Non-pigmented ciliary epithelial cell (primary cell): Measurements from ENCODE around the gene REXO1.
"Not testable (repeated sequence)": the region's sequence is repeated elsewhere in the genome, so short reads cannot be mapped to it uniquely, and the experiment has no call there.

Experiments used
- DNase-seq: peaks from one replicate; pipeline ENCODE4 v3.0.0-alpha.2; 2010; ENCODE audit warnings: low read depth

REXO1 gene

DNA sequence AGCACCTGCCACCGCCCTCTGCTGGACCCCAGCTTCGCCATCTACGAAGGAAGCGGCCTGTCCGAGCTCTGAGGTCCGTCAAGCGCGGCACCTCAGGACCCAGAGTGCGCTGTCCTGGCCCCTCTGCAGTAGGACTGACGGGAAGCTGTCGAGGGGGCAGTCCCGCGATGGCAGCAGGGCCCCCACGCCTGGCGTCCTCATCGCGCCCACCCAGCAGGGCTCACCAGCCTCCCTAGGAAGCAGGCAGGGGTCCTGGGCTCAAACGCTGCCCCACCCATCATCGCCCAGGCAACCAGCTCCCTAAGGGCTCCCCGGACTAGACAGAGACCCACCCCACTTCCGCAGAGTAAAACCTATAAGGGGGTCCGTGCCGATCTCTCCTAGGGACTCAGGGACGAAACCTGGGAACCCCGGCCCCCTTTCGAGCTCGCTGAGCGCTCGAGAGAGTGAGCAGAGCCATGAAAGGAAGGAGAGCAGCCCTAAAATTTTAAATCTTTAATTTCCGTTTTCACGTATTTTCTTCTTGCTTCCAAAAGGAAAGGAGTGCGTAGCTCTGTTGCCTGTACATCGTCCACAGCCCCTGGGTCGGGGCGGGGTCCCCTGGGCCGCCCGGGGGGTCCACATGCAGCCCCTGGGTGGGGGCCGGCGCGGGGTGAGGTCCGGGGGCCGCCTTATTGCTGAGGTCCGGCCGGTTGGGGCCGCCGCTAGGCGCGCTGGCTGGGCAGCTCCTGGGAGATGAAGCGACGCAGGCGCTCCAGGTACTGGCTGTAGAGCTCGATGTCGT lies 28.4 kb upstream of the REXO1 start:
- DNase-seq: not testable (repeated sequence)

DNA sequence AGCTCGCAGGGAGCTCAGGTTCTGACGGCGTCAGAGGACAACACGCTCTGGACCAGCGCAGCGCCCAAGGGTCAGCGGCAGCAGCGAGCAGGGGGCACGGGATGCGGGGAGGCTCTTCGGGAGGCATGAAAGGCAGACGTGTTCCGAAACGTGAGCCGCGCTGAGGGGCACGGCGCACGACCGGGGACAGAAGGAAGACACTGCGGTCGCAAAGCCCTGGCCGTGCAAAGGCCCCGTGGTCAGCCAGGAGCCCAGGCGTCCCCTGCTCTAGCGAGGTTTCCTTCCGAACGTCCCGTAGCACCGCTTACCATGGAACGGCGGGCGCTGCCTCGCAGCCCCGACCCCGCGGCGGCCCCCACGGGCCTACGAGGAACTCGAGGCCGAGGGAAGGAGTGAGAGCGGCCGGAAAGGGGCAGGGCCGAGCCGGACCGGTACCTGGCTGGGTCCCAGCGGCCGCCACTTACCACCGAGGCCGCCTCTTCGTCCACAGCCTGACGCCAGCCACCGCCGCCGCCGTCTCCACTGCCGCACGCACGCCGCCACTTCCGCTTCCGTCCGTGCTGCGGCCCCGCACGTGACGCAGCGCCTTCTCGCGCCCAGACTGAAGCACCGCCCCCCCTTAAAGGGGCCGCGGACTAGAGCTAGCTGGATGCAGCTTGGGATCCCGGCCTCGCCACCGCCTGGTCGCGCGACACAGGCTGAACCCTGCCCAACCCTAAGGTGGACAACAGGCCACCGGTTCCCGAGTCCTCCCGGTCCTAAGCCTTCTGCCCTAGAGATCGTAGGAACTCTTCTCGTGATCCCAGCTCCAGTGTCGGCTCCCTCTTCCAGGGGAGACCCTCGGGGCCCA lies 27.6 kb upstream of the REXO1 start:
- peak; percentile 26 for DNase-seq

DNA sequence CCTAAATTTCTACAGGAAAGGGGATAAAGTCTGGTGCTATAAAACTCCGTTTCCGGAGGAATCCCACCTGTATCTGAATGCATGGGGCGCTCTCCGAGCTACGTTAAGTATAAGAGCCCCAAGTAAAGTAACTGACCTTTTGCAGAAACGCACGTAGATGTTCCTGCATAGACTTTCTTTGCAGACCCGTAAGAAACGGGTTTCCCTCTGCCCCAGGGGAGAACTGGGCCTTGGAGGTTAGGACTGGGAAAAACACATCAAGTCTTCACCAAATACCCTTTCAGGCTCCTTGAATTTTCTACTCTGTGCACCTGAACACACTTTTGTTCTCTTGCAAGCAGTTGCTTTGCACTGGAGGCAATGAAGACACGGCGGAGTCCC lies 27.0 kb upstream of the REXO1 start:
- DNase-seq: not testable (repeated sequence)

DNA sequence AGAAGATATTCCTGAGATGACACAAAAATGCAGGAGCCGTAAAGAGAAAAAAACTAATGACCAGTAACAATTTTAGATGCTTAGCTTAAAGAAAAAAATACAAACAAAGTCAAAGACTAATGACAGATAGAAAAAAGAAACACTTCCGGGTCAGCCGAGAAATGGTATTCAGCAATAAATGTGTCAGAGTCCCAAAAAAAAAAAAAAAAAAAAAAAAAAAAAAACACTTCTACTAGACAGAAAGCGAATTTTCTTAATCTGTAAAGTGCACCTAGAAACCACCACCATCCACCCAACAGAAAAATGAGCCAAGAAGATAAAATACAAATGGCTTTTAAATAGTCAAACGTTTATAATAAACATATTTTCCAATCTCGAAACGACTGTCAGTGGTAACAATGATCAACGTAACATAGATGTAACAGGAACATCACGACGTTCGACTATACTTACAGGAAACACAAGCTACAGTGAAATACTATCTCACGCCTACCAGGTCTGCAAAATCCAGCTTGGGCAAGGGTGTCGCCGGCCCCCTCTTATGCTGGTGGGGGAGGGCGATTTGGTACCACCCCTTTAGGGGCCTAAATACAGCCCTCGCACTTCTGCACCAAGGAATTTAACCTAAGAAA lies 26.4 kb upstream of the REXO1 start:
- DNase-seq: no peak

DNA sequence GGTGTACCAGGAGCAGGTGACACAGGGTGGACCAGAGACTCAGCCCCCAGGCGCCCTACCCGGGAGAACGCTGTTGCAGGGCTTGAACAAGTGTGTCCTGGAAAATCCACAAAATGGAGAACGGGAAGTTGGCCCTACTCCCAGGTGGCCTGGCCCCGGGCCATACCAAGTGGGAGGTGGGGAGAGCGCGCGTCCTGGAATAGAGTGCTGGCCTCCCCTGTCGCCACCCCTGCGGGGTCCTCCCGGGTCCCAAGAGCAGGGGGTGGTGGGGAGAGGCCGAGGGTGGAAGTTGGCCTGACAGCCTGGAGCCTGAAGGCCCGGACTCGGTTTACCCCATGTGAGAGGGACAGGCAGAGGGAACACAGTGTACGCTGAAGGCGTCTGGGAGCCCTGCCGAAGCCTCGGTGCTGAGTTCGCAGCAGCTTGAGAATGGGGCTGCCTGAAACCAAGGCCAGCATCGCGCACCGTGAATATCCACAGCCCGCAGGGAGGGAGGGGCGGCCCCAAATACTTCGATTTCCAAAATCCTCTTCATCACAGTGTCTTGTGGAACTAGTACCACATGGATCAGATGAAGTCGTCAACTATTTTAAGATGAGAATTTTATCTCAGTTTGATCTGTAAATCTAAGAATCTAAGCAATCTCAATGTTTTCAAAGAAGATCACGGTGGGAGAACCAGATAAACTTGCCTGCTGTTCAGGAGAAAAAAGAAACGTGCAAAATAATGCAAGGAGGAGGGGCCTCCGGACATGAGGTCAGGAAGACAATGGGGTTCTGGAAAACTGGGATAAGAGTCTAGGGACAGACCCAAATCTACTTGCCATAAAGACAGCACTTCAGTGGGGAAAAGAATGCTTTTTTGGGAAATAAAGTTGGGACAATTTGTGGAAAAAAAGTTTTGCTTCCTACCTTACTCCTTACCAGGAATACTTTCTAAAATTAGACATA lies 25.5 kb upstream of the REXO1 start:
- DNase-seq: no peak

DNA sequence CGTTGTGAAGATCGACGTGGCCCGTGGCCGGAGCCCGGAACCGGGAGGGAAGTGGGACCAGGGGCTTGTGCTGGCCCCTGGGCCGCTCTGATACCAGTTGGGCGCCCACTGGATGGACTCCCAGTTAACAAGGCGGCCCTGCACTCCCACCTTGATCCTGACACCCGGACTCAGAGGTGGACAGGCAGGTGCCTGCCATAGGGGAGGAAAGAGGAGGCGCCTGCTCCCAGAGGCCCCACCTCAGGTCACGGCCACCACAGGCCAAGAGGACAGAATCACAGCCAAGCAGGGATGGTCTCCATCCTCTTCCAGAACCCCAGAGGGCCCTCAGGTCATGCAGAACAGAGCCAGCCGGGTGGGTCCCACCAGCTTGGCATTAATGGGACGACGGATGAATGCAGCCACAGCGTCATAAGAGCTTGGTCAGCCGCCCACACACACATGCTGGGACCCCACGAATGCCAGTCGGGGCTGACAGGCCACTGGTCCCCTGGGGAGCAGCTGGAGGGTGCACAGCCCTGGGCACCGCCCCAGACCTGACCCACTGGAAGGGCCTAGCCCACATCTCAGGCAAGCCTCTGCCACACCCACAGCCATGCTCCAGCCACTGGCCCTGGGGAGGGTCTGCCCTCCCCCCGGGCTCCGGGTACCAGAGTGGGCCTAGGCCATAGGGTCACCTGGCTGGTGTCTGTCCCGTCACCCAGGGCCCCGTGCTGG lies 24.7 kb upstream of the REXO1 start:
- no peak for DNase-seq

DNA sequence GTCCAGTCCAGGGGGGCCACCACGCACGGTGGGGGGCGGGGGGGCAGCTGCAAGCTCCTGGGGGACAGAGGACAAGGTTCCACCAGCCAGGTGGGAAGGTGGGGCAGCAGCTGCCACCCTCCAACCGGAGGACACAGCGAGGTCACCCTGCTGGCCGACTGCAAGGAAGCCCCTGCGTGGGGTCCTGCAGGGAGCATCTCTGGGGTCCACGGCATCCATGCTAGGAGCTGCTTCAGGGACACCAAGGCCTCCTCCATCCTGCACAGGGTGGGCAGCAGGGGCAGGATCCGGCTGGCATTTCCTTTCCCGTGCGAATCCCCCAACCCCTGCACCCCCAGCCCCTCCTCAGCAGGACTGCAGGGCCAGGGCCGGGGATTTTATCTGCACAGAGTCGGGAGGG lies 23.3 kb upstream of the REXO1 start:
- no peak for DNase-seq

DNA sequence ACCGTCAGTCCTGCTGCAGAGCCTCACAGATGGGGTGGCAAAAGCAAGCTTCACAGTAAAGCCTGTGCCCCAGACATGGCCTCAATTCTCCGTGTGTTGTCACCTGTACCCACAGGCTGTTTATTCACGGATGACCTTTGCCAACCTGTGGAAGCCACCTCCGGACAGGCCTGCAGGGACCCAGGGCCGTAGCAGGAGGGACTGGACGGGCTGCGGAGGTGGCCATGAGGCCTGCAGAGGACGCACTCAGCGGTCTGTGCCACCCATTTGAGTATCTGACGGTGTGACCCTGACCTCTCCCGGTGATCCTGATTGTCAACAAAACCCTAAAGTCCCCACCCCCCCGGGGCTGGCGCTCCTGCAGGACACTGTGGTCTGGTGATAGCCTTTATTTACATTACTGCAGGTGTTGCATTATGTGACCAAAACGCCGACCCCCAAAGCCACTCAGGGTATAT lies 22.9 kb upstream of the REXO1 start:
- DNase-seq: no peak

DNA sequence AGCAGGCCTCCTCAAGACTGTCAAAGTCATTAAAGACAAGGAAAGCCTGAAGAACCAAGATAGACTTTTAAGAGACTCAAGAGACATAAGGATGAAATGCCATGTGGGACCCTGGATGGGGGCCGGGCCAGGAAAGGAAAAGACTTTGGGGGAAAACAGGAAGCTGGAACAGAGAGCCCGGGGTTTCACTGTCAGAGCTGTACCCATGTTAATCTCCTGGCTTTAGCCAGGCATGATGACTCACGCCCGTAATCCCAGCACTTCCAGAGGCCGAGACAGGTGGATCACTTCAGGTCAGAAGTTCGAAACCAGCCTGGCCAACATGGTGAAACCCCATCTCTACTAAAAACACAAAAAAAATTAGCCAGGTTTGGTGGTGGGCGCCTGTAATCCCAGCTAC lies 20.7 kb upstream of the REXO1 start:
- no peak for DNase-seq

DNA sequence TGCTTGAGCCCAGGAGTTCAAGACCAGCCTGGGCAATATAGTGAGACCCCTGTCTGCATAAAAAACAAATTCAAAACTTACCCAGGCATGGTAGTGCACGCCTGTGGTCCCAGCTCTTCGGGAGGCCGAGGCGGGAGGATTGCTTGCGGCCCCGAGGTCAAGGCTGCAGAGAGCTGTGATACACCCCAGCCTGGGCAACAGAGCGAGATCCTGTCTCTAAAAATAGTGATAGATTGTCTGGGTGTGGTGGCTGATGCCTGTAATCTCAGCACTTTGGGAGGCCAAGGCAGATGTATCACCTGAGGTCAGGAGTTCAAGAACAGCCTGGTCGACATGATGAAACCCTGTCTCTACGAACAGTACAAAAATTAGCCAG lies 19.1 kb upstream of the REXO1 start:
- no peak for DNase-seq

DNA sequence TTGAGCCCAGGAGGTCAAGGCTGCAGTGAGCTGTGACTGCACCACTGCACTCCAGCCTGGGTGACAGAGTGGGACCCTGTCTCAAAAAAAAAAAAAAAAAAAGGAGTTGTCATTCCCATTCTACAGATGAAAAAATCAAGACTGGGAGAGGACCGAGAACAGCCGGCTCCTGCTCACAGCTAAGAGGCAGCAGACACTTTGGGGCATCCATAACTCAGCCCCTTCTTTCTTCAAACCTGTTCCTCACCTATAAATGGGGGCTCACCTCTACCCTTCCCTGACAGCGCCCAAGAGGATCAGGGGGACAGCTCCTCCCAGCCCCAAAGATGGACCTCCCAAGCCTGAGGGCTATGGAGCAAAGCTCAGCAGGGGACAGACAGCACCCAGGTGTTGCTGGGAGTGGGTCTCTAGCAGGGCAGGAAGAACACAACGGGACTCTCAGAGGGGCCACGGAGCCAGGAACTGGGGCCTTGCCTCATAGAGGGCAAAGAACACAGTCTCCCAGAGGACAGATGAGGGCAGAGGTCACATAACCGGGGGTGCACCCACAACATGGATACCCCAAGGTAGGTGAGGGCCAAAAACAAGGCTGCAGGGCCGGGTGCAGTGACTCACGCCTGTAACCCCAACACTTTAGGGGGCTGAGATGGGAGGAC lies 18.5 kb upstream of the REXO1 start:
- no peak for DNase-seq

DNA sequence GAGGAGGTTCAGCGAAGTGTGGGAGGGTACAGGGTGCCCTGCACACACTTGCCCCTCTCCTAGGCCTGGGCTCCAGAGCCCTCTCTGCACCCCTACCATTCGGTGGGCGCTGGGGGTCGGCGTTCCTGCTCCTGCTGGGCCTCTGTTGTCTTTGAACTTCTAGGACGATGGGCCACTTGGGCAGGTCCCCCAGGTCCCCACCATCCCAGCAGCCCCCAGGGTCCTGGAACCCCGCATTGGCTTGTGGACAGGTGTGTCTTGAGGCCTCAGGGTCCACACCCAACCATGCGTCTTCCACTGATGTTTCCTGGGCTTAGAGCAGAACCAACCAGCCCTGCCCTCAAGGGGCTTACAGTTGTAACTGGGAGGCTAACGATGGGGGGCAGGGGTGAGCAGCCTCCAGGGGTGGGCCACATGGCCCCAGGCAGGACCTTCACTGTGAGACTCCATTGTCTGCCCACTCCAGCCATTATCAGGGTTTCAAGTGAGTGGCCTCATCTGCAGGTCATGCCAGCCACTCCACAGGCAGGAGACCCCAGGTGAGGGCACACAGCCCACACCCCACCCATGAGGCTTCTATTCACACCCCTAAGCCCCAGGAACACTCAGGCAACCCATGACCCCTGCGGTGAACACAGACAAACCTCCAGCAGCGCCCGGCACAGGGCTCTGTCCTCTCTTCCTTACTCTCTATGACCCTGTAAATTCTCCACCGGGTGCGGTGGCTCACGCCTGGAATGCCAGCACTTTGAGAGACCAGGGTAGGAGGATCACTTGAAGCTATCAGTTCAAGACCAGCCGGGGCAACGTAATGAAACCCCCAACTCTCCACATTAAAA lies 17.1 kb upstream of the REXO1 start:
- no peak for DNase-seq

DNA sequence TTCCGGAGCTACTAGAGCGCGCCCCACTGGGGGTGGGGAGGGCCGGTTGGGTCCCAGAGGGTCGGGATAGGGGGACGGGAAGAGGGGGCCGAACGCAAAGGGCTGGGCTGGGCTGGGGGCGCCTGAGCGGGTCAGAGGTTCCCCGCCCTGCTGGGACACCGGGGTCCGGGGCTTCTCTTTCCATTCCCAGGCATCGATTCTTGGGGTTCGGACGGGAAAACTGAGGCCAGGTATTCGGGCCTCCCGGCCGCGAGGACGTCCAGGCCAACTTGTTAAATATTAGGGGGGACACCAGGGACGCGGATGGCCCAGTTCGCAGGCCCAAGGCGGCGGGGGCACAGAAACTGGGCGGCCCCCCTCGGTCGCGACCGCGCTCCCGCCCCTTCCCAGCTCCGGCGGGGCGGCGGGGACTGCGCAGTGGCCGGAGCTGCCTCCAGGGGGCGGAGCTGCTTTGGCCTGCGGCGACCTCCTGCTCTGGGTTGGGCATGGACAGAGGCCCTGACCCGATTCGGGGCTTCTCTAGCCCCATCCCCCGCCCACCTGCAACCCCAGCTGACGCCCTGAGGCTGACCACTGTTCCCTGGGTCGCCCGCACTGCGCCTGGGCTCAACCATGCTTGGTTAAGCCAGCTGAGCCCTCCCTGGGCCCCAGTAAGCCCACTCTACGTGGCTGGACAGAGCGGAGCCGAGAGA lies 16.3 kb upstream of the REXO1 start:
- DNase-seq: no peak

DNA sequence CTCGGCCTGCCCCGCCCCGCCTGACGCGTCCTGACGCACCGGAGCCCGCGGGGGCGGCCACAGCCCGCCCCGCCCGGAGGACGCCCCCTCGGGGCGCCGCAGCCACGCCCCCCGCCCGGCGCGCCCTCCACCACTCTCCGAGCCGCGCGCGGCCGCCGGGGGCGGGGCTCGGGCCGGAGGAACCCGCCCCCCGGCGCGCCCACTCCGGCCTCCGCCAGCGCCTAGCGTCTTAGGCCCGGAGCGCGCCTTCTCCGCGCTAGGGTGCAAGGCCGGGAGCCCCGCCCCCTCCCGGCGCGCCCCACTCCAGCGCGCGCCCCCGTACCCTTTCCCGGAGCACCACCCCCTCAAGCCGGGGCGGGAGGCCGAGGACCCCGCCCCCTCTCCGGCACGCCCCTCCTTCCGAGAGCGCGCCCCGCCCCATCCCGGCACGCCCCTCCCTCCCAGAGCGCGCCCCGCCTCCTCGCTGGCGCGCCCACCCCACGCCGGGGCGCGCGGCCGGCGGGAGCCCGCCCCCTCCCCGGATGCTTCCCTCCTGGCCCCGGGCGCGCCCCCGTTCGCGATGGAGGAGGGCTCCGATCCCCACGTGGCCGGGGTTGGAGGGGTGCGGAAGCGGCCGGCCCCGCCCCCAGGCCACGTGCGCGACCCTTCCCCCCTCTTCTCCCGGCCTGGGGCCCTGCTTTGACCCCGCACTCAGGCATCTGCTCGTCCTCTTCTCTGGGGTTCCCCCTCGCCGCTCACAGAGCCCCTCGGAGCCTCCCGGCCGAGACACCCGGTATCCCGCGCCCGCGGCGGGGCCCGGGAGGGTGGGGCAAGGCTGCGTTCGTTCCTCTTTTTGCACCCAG lies 15.6 kb upstream of the REXO1 start:
- peak; percentile 51 for DNase-seq

DNA sequence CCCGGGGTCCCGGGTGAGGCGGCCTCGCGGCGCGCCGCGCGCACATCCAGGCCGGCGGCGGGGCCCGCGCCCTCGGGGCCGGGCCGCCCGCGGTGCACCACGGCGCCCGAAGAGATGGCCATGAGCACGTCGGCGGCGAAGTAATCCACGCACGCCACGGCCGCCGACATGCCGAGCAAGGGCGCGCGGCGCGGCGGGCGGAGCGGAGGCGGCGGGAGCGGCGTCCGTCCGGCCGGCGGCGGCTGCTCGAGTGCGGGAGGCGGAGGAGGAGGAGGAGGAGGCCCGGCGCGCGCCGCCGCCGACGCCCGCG lies 15.0 kb upstream of the REXO1 start, which contains the start of gene KLF16:
KLF16 (minus strand) TSS at position 252 of the 310 bp plus-strand sequence; CDS start at position 170, 82 bp downstream.
- no peak for DNase-seq

DNA sequence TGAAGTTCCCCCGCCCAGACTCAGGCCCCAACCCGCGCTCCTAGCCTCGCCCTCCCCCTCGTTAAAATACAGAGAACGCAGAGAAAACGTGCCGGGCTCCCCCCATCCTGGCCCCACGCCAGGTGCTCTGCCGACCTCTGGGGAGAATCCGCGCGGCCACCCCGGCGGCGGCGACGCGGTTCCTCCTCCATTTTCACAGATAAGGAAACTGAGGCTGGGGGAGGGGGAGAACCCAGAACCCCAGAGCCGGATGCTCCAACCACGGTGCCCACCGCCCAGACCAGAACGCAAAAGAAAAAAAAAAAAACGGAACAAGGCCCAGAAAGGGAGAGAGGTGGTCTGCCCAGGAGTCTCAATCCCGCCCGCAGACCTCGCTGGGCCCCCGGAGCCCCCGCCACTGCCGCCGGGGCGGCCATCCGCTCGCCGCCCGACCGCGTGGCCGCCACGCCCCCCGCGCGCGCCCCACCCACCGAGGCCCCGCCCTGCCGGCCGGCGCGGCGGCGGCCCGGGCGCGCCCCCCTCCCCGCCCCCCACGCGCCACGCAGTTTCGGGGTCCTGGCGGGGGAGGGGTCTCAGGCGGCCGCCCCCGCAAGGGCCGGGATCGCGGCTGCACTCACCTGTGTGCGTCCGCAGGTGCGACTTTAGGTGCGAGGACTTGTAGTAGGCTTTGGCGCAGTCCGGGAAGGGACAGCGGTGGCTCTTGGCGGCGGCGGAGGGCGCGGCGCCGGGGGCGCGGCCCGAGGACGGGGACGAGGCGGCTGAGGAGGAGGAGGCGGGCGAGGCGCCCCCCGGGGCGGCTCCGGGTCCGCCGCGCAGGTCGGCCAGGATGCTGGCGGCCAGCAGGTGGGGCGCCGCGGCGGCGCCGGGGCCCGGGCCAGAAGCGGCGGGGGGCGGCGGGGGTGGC lies 14.4 kb upstream of the REXO1 start:
- DNase-seq: no peak

DNA sequence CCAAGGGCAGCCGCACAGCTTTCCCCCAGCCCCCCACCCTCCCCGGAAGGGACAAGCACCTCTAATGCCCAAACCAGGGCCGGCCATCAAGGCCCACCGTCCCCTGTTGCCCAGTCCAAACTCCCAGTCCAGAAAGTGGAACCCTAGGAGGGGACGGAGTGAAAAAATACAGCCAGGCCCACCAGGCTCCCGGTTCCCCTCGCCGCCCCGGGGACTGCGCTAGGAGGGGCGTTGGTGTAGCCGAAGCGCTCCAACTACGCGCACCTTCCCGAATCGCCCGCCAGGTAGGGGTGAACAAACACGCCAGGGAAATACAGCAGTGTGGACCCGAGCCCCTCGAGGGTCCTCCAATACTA lies 13.8 kb upstream of the REXO1 start:
- DNase-seq: no peak
